Duodenal mucosa (tissue), 2 donors: ENCODE measurements around the gene CTR9.
"Not testable (repeated sequence)": the region's sequence is repeated elsewhere in the genome, so short reads cannot be mapped to it uniquely, and the experiment has no call there.

Experiments
- H3K27ac ChIP-seq: one replicate; pipeline ENCODE4 v1.7.0; 2013; ENCODE audit warnings: low read depth, low read length
- H3K27me3 ChIP-seq, 2 donors: one replicate each; pipeline ENCODE4 v1.7.0; 2013; ENCODE audit warnings: low read length in 2 of 2, control low read depth in 1 of 2; ENCODE audit not compliant: insufficient read depth in 2 of 2, control insufficient read depth in 1 of 2
- H3K36me3 ChIP-seq, 2 donors: one replicate each; pipeline ENCODE4 v1.7.0; 2013; ENCODE audit warnings: low read length in 2 of 2, control low read depth in 1 of 2; ENCODE audit not compliant: insufficient read depth in 2 of 2, control insufficient read depth in 1 of 2
- H3K4me1 ChIP-seq, 2 donors: one replicate each; pipeline ENCODE4 v1.7.0; 2013; ENCODE audit warnings: low read length in 2 of 2, control low read depth in 1 of 2; ENCODE audit not compliant: insufficient read depth in 2 of 2, control insufficient read depth in 1 of 2
- H3K4me3 ChIP-seq, 2 donors: one replicate each; pipeline ENCODE4 v1.7.0; 2013; ENCODE audit warnings: low read length in 2 of 2, low read depth in 1 of 2
- H3K9ac ChIP-seq, 2 donors: one replicate each; pipeline ENCODE4 v1.7.0; 2013; ENCODE audit warnings: low read length in 2 of 2, low read depth in 1 of 2
- H3K9me3 ChIP-seq, 2 donors: one replicate each; pipeline ENCODE4 v1.7.0; 2013; ENCODE audit warnings: low read length in 2 of 2, control low read depth in 1 of 2; ENCODE audit not compliant: control insufficient read depth in 1 of 2

The CTR9 gene

GRCh38 chr11:10813945-10814344 is 62.9 kb downstream of the CTR9 start:
- Histone ChIP-seq H3K36me3 (no peaks in the 10 kb centered on the region), H3K9me3 (no peaks in the 10 kb centered on the region)

GRCh38 chr11:10818594-10818993 is 67.5 kb downstream of the CTR9 start:
- H3K27me3 ChIP-seq = no peaks in the 10 kb centered on the region
- H3K4me1 ChIP-seq = peaks cover 6 to 12% of the 10 kb centered on the region in 2 donors
- no peak overlapping the region for H3K9ac ChIP-seq
- no peak overlapping the region for H3K4me3 ChIP-seq
- H3K27ac ChIP-seq = no peak overlapping the region
- no peaks in the 10 kb centered on the region for H3K9me3 ChIP-seq
- H3K36me3 ChIP-seq = no peaks in the 10 kb centered on the region

More at GRCh38 chr11:10813945-10814344, 62.9 kb downstream of the CTR9 start:
- H3K9ac ChIP-seq = no peak overlapping the region
- H3K4me1 ChIP-seq = peaks cover 5 to 10% of the 10 kb centered on the region in 2 donors
- no peaks in the 10 kb centered on the region for H3K27me3 ChIP-seq
- H3K27ac ChIP-seq = no peak overlapping the region
- no peak overlapping the region for H3K4me3 ChIP-seq

- not testable (repeated sequence) for H3K27me3 ChIP-seq, H3K27ac ChIP-seq
- peaks cover 6 to 17% of the 10 kb centered on the region in 2 donors for H3K4me1 ChIP-seq
Measured at GRCh38 chr11:10822491-10822890, 71.4 kb downstream of the CTR9 start.

GRCh38 chr11:10823152-10823579 is 72.1 kb downstream of the CTR9 start:
- Histone ChIP-seq H3K27ac (no peak overlapping the region), H3K9me3 (no peaks in the 10 kb centered on the region), H3K36me3 (no peaks in the 10 kb centered on the region), H3K27me3 (no peaks in the 10 kb centered on the region), H3K4me1 (peaks cover 6 to 17% of the 10 kb centered on the region in 2 donors), H3K4me3 (peak overlapping the region; percentile 8 to 46), H3K9ac (no peak overlapping the region)

More at GRCh38 chr11:10822491-10822890, 71.4 kb downstream of the CTR9 start:
- not testable (repeated sequence) for H3K36me3 ChIP-seq, H3K9me3 ChIP-seq, H3K9ac ChIP-seq, H3K4me3 ChIP-seq

- Histone ChIP-seq H3K4me1 (peaks cover 11 to 16% of the 10 kb centered on the region in 2 donors), H3K9me3 (no peaks in the 10 kb centered on the region), H3K36me3 (no peaks in the 10 kb centered on the region), H3K27ac (no peak overlapping the region), H3K27me3 (no peaks in the 10 kb centered on the region), H3K4me3 (no peak overlapping the region), H3K9ac (no peak overlapping the region)
Measured at GRCh38 chr11:10824888-10825287, 73.8 kb downstream of the CTR9 start.

- H3K4me3 ChIP-seq = no peak overlapping the region
- no peaks in the 10 kb centered on the region for H3K36me3 ChIP-seq
- H3K4me1 ChIP-seq = peaks cover 5 to 10% of the 10 kb centered on the region in 2 donors
- no peak overlapping the region for H3K27ac ChIP-seq
- H3K27me3 ChIP-seq = no peaks in the 10 kb centered on the region
- no peak overlapping the region for H3K9ac ChIP-seq
- no peaks in the 10 kb centered on the region for H3K9me3 ChIP-seq
Measured at GRCh38 chr11:10828402-10828801, 77.4 kb downstream of the CTR9 start.

- Histone ChIP-seq H3K27me3 (no peaks in the 10 kb centered on the region), H3K36me3 (no peaks in the 10 kb centered on the region), H3K9me3 (no peaks in the 10 kb centered on the region), H3K27ac (no peak overlapping the region), H3K4me1 (peaks cover 3 to 5% of the 10 kb centered on the region in 2 donors), H3K4me3 (no peak overlapping the region), H3K9ac (no peak overlapping the region)
Measured at GRCh38 chr11:10829139-10829538, 78.1 kb downstream of the CTR9 start.
